Tibial artery (tissue), 4 donors: ENCODE results near the gene LRP1B.

Source experiments
- DNase-seq, 2 donors: peaks; one replicate each; pipeline ENCODE4 v3.0.0-alpha.2; 2019
- H3K27ac ChIP-seq, 2 donors: fragments of 200-600 bp; sonication (generic) in 1 of 2; 1 replicate in 1 of 2; 2 replicates in 1 of 2; pipeline ENCODE4 v1.5.1; 2018 to 2019; ENCODE audit warnings: mild to moderate bottlenecking in 1 of 2
- H3K27me3 ChIP-seq, 2 donors: fragments of 200-600 bp; sonication (generic) in 1 of 2; one replicate each; pipeline versions ENCODE4 v1.5.1 to v1.6.0; 2016 to 2019
- H3K36me3 ChIP-seq, 3 donors: fragments of 200-600 bp; sonication (generic) in 2 of 3; one replicate each; pipeline ENCODE4 v1.5.1; 2016 to 2019; ENCODE audit warnings: mild to moderate bottlenecking in 2 of 3
- H3K4me1 ChIP-seq, 4 donors: fragments of 200-600 bp; sonication (generic) in 2 of 4; 1 replicate in 3 of 4; 2 replicates in 1 of 4; pipeline ENCODE4 v1.5.1; 2016 to 2019
- H3K4me3 ChIP-seq, 2 donors: fragments of 200-600 bp; sonication (generic) in 1 of 2; 1 replicate in 1 of 2; 2 replicates in 1 of 2; pipeline ENCODE4 v1.5.1; 2018 to 2019; ENCODE audit warnings: mild to moderate bottlenecking in 2 of 2
- H3K9me3 ChIP-seq, 3 donors: fragments of 200-600 bp; sonication (generic) in 1 of 3; one replicate each; pipeline ENCODE4 v1.5.1; 2016 to 2019
- CTCF ChIP-seq, 2 experiments: fragments of 200-600 bp in 1 of 2; fragments of 450-650 bp in 1 of 2; IDR thresholded peaks; one replicate each; pipeline ENCODE4 v1.5.1; 2017 to 2019; ENCODE audit warnings: antibody characterized with exemption in 2 of 2, mild to moderate bottlenecking in 1 of 2, moderate library complexity in 1 of 2
- intact Hi-C: fragments of 100-400 bp; cut with DNase I; formaldehyde crosslinking; loops from one replicate; pipeline ENCODE4 v1.15.0; 2023; ENCODE audit warnings: low total_unique reads

Gene LRP1B

DNA sequence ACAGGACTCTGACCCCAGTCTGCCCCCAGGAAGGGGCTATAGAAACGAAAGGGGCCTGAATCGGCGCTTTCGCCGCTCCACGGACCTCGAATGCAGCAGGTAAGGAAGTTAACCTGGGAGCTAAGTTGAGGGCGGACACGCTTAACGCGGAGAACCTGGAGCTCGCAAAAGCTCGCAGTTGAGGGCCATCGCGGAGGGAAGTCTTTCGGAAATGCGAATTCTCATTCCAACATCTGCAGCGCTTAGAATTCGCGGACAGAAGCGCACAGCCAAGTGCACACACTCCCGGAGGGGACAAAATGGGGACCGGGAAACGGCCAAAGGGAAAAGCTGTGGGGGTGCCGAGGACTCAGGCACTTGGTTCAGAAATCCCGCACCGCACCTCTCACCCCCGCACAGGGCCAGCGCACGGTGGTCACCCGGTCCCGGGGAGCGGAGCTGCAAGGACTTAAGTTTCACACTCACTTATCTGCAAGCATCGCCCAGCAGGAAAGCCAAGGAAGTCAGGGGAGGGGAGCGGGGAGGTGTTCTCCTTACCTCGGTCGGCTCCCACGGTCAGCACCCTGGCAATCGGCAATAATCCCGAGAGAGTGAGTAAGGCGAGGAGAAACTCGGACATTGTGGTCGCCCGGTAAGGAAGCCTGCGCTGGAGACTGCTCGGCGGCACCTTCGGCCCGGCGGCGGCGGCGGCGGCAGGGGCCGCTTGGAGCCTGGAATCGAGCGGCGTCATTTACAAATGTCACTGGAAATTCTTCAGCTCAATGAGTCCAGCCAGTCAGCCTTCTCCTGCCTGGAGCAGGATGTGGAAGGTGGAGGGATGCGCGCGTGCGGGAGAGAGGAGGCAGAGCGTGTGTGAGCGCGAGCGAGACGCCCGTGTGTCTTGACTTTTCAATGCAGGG lies 456 bp downstream of the LRP1B start:
- intact Hi-C loops, result no loop called here
- peak overlapping the region; percentile 45 to 54 for H3K4me3 ChIP-seq
- no peak for TF ChIP-seq CTCF (IDR thresholded peaks at IDR 0.05)
- peak; percentile 21 to 66 for DNase-seq
- H3K27ac ChIP-seq, result no peak overlapping the region
- peaks cover 0 to 22% (median 11%) of the 10 kb centered on the region in 4 donors for H3K4me1 ChIP-seq
- H3K36me3 ChIP-seq, result no peaks in the 10 kb centered on the region
- H3K9me3 ChIP-seq, result no peaks in the 10 kb centered on the region
- peaks cover 0 to 20% of the 10 kb centered on the region in 2 donors for H3K27me3 ChIP-seq

GRCh38 chr2:142128105-142128504 lies 2.7 kb downstream of the LRP1B start:
- no peaks in the 10 kb centered on the region for H3K9me3 ChIP-seq
- no peak for DNase-seq
- no peaks in the 10 kb centered on the region for H3K36me3 ChIP-seq
- TF ChIP-seq CTCF (IDR thresholded peaks at IDR 0.05), result no peak
- peaks cover 0 to 18% of the 10 kb centered on the region in 2 donors for H3K27me3 ChIP-seq
- no peak overlapping the region for H3K27ac ChIP-seq
- intact Hi-C loops, result no loop called here
- H3K4me1 ChIP-seq, result peaks cover 0 to 22% (median 11%) of the 10 kb centered on the region in 4 donors
- H3K4me3 ChIP-seq, result no peak overlapping the region

DNA sequence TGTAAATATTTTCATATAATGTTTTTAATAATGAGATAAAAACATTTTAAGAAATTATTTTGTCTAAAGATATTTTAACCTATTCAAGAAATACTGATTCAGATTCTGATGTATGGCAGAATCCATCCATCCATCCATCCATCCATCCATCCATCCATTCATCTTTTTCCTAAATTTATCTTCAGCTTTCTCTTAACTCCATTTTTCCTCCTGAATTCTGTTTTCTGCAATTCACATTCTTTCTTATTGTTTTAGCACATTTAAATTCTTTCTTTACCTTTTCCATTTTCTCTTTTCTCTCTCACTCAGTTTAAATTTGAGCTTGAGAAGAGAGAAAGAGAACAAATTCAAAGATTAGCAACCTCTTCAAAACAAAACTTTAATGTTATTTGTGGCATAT lies 3.6 kb downstream of the LRP1B start:
- Histone ChIP-seq H3K27ac (no peak overlapping the region), H3K4me3 (no peak overlapping the region), H3K36me3 (no peaks in the 10 kb centered on the region), H3K27me3 (peaks cover 0 to 13% of the 10 kb centered on the region in 2 donors), H3K4me1 (peaks cover 0 to 22% (median 11%) of the 10 kb centered on the region in 4 donors), H3K9me3 (no peaks in the 10 kb centered on the region)
- no peak for DNase-seq
- TF ChIP-seq CTCF (IDR thresholded peaks at IDR 0.05), result no peak
- intact Hi-C loops, result no loop called here

GRCh38 chr2:142124706-142125105 lies 6.1 kb downstream of the LRP1B start:
- H3K4me3 ChIP-seq, result no peak overlapping the region
- intact Hi-C loops, result no loop called here
- no peaks in the 10 kb centered on the region for H3K36me3 ChIP-seq
- peaks cover 0 to 2% of the 10 kb centered on the region in 2 donors for H3K27me3 ChIP-seq
- H3K27ac ChIP-seq, result no peak overlapping the region
- DNase-seq, result no peak
- no peak for TF ChIP-seq CTCF (IDR thresholded peaks at IDR 0.05)
- peaks cover 0 to under 1% (median under 1%) of the 10 kb centered on the region in 4 donors for H3K4me1 ChIP-seq
- no peaks in the 10 kb centered on the region for H3K9me3 ChIP-seq

GRCh38 chr2:142119347-142119746 lies 11.5 kb downstream of the LRP1B start:
- intact Hi-C loops, result no loop called here
- no peak for TF ChIP-seq CTCF (IDR thresholded peaks at IDR 0.05)
- DNase-seq, result no peak
- no peaks in the 10 kb centered on the region for H3K36me3 ChIP-seq
- H3K4me1 ChIP-seq, result no peaks in the 10 kb centered on the region
- no peaks in the 10 kb centered on the region for H3K9me3 ChIP-seq
- no peak overlapping the region for H3K4me3 ChIP-seq
- no peak overlapping the region for H3K27ac ChIP-seq
- no peaks in the 10 kb centered on the region for H3K27me3 ChIP-seq
